ENCODE measurements around the gene APEH. TPM values are rescaled to one million over a fixed set of nuclear protein-coding genes. Genes with fewer than 3 reads are reported as not detected.

Gene APEH
- total and polyA plus RNA-seq, 2 of the 4 experiments (the other 2 are of a cell fraction), result 89.2 to 142 TPM

GRCh38 chr3:49689046-49689907, 15.1 kb downstream of the APEH start, which contains the start of the genes MST1 and RNF123:
Gene MST1 (minus strand): TSS chr3:49689474. CDS start chr3:49688691, 783 bp downstream.
Gene RNF123 (plus strand): TSS chr3:49689557. CDS start chr3:49691166, 1,609 bp downstream.
- Histone ChIP-seq H2BK5ac (ENCODE audit: low read depth, low read length, poor library complexity, severe bottlenecking) (peak within 1 kb of the TSS; percentile 69), H4K5ac (ENCODE audit: low read depth, low read length) (peak within 1 kb of the TSS; percentile 92), H3K27me3 (ENCODE audit: control insufficient read depth, insufficient read depth, low read length) (no peaks in the 10 kb centered on the region), H2AK9ac (replicated peaks; ENCODE audit: low read depth, low read length, poor library complexity) (peak within 1 kb of the TSS; percentile 65), H2BK120ac (ENCODE audit: low read depth, low read length) (0 out of 2 replicates have a peak within 1 kb of the TSS, but pooled peaks have one; percentile 20), H2BK15ac (ENCODE audit: low read depth, low read length) (no peak within 1 kb of the TSS), H3K4ac (ENCODE audit: low read depth, low read length) (peak within 1 kb of the TSS; percentile 93), H3K36me3 (ENCODE audit: control insufficient read depth, insufficient read depth, low read length) (peaks cover 4% of the 10 kb centered on the region), H3K4me3 (ENCODE audit: insufficient read depth, low read depth, low read length) (peak within 1 kb of the TSS; percentile 79), H3K9me1 (ENCODE audit: insufficient read depth, low read length) (no peaks in the 10 kb centered on the region), H3K4me2 (ENCODE audit: low read depth, low read length) (peak within 1 kb of the TSS; percentile 80), H2AK5ac (ENCODE audit: low read depth, low read length) (peak within 1 kb of the TSS; percentile 94), H3K56ac (ENCODE audit: extremely low read depth, insufficient read depth, low read length) (peak within 1 kb of the TSS; percentile 55), H4K8ac (ENCODE audit: low read depth in 2 of 2, low read length in 2 of 2) (peak within 1 kb of the TSS; percentile 96 to 98), H3K4me1 (ENCODE audit: control insufficient read depth, insufficient read depth, low read length) (peaks cover 2% of the 10 kb centered on the region; the same call in 1 of the 2 replicates), H3K79me1 (ENCODE audit: low read depth in 1 of 2, low read length in 2 of 2) (peaks cover under 1 to 28% of the 10 kb centered on the region in 2 experiments), H3K9ac (ENCODE audit: low read depth, low read length) (peak within 1 kb of the TSS; percentile 89), H4K91ac (ENCODE audit: insufficient read depth, low read depth, low read length) (peak within 1 kb of the TSS; percentile 66), H3K14ac (replicated peaks; ENCODE audit: low read depth, low read length) (peak within 1 kb of the TSS; percentile 68), H3K27ac (ENCODE audit: insufficient read depth, low read length) (peak within 1 kb of the TSS; percentile 84), H3K23ac (ENCODE audit: low read depth, low read length) (peak within 1 kb of the TSS; percentile 67; the same call in 1 of the 2 replicates), H2AFZ (replicated peaks; ENCODE audit: low read length, poor library complexity) (peak within 1 kb of the TSS; percentile 93), H2BK20ac (ENCODE audit: low read depth, low read length) (no peak within 1 kb of the TSS), H3K18ac (ENCODE audit: low read depth, low read length) (0 out of 2 replicates have a peak within 1 kb of the TSS, but pooled peaks have one; percentile 22), H3K9me3 (ENCODE audit: control insufficient read depth, insufficient read depth, low read length) (no peaks in the 10 kb centered on the region), H4K20me1 (ENCODE audit: insufficient read depth, low read length) (no peaks in the 10 kb centered on the region)
- WGBS, 2 experiments (ENCODE audit: extremely low coverage in 2 of 2, insufficient read length in 1 of 2), result 2% methylated on average over 35 of the region's 66 CpGs; no CpG with 5 or more reads in 1 of the 2 experiments
- dilution Hi-C loops (cut with HindIII; ENCODE audit: low sequenced_read_pairs, unreplicated experiment), result no loop called here
- DNase-seq (peak; percentile 89), ATAC-seq (ENCODE audit: low read depth) (peak; percentile 83)
- no peak for TF ChIP-seq NFE2L2 (IDR thresholded peaks at IDR 0.05; ENCODE audit: low read depth, low read length)
- no peak for TF ChIP-seq SMC3 (IDR thresholded peaks at IDR 0.05; ENCODE audit: low read depth, low read length)
- peak; percentile 68; the same call in 1 of the 2 replicates for TF ChIP-seq MAZ (IDR thresholded peaks at IDR 0.05; ENCODE audit: borderline replicate concordance, low read depth, low read length)
- TF ChIP-seq MXI1 (IDR thresholded peaks at IDR 0.05; ENCODE audit: borderline replicate concordance, low read depth, low read length), result 0 out of 2 replicates have a peak, but pooled peaks have one; percentile 26
- TF ChIP-seq RFX5 (IDR thresholded peaks at IDR 0.05; ENCODE audit: low read depth, low read length), result no peak
- TF ChIP-seq CTCF (conservative IDR thresholded peaks at IDR 0.05; ENCODE audit: low read depth, low read length), result peak; percentile 43
- POLR2A ChIA-PET (ENCODE audit: unreplicated experiment), result no interaction called here
- in situ Hi-C loops (cut with MboI; ENCODE audit: low sequenced_read_pairs), result no loop called here
- CTCF ChIA-PET, result no interaction called here
- BruUV-seq (replicated peaks), result no TSS peak
- intact Hi-C loops (cut with micrococcal nuclease), result no loop called here
